GM19193 (cell line): ENCODE measurements around the gene CHD5.

Source experiments
- POLR2A ChIP-seq: IDR thresholded peaks from 4 replicates; pipeline ENCODE4 v1.6.1; 2011; ENCODE audit not compliant: insufficient read depth, insufficient read length; ENCODE audit errors: extremely low read depth

Gene CHD5

GRCh38 chr1:6180268-6180706, at the start of gene CHD5:
CHD5 (minus strand) TSS chr1:6180321; CDS start chr1:6180023, 298 bp downstream.
- no peak for TF ChIP-seq POLR2A

GRCh38 chr1:6225651-6226050, 45.5 kb upstream of the CHD5 start:
- TF ChIP-seq POLR2A = no peak

- no peak for TF ChIP-seq POLR2A
These were observed 44.6 kb upstream of the CHD5 start for GRCh38 chr1:6224718-6225117.

- TF ChIP-seq POLR2A = no peak
These were observed 43.5 kb upstream of the CHD5 start for GRCh38 chr1:6223617-6224016.

- TF ChIP-seq POLR2A = no peak
These were observed 42.5 kb upstream of the CHD5 start for GRCh38 chr1:6222636-6223035.

GRCh38 chr1:6221210-6221784, 41.2 kb upstream of the CHD5 start:
- no peak for TF ChIP-seq POLR2A

- TF ChIP-seq POLR2A = no peak
These were observed 40.1 kb upstream of the CHD5 start for GRCh38 chr1:6220236-6220635.

GRCh38 chr1:6218375-6219164, 38.4 kb upstream of the CHD5 start:
- TF ChIP-seq POLR2A = no peak

GRCh38 chr1:6212193-6212959, 32.3 kb upstream of the CHD5 start:
- no peak for TF ChIP-seq POLR2A

- no peak for TF ChIP-seq POLR2A
These were observed 31.6 kb upstream of the CHD5 start for GRCh38 chr1:6211731-6212130.

GRCh38 chr1:6210591-6211355, 30.7 kb upstream of the CHD5 start:
- no peak for TF ChIP-seq POLR2A

- TF ChIP-seq POLR2A = no peak
These were observed 29.8 kb upstream of the CHD5 start for GRCh38 chr1:6209661-6210580.

- TF ChIP-seq POLR2A = no peak
These were observed 28.9 kb upstream of the CHD5 start for GRCh38 chr1:6208723-6209660.

- no peak for TF ChIP-seq POLR2A
These were observed 27.8 kb upstream of the CHD5 start for GRCh38 chr1:6207921-6208320.
